LHCN-M2 (cell line): ENCODE measurements around the gene EIF4B. TPM values are rescaled to one million over a fixed set of nuclear protein-coding genes. Genes with fewer than 3 reads are reported as not detected.

Experiments
- DNase-seq: peaks from one replicate; pipeline ENCODE4 v3.0.0-alpha.2; 2012; ENCODE audit warnings: low read depth
- total RNA-seq: library from RNA; depleted of rRNA; stranded (reverse); fragments of >200 nt; gene quantifications from 2 replicates; pipeline ENCODE4 v1.2.3, GENCODE V29; 2014

Gene EIF4B
- total RNA-seq, 1 experiment from 2014 or later, result 479 TPM

- DNase-seq, result no peak
Measured at GRCh38 chr12:53044896-53045695, 38.8 kb downstream of the EIF4B start.

- DNase-seq, result no peak
Measured at GRCh38 chr12:53045696-53046045, 39.4 kb downstream of the EIF4B start.

- peak; percentile 79 for DNase-seq
Measured at GRCh38 chr12:53046655-53047220, 40.5 kb downstream of the EIF4B start.

- DNase-seq, result peak; percentile 70
Measured at GRCh38 chr12:53047221-53048032, 41.2 kb downstream of the EIF4B start.

- DNase-seq, result peak; percentile 56
Measured at GRCh38 chr12:53048033-53048779, 42.0 kb downstream of the EIF4B start.

GRCh38 chr12:53048780-53049401 is 42.6 kb downstream of the EIF4B start:
- DNase-seq, result peak; percentile 80

GRCh38 chr12:53049571-53050318 is 43.5 kb downstream of the EIF4B start, which contains the start of gene TNS2:
TNS2 (plus strand) TSS chr12:53050065; CDS start chr12:53050186, 121 bp downstream.
- peak; percentile 84 for DNase-seq

- no peak for DNase-seq
Measured at GRCh38 chr12:53050426-53051057, 44.3 kb downstream of the EIF4B start.

- DNase-seq, result peak; percentile 86
Measured at GRCh38 chr12:53051058-53051880, 45.0 kb downstream of the EIF4B start.

- DNase-seq, result no peak
Measured at GRCh38 chr12:53051881-53052412, 45.7 kb downstream of the EIF4B start.

GRCh38 chr12:53052419-53053217 is 46.4 kb downstream of the EIF4B start:
- DNase-seq, result peak; percentile 86

GRCh38 chr12:53053218-53054111 is 47.2 kb downstream of the EIF4B start:
- no peak for DNase-seq

GRCh38 chr12:53054112-53054878 is 48.0 kb downstream of the EIF4B start:
- DNase-seq, result no peak

GRCh38 chr12:53055471-53056266 is 49.4 kb downstream of the EIF4B start:
- DNase-seq, result no peak

- no peak for DNase-seq
Measured at GRCh38 chr12:53056296-53056695, 50.0 kb downstream of the EIF4B start.
